ENCODE measurements around the gene ATP8A2. TPM values are rescaled to one million over a fixed set of nuclear protein-coding genes. Genes with fewer than 3 reads are reported as not detected.

Gene ATP8A2
- total RNA-seq, 4 donors from 2014 or later: 0.29 to 0.65 (median 0.46) TPM

- Histone ChIP-seq H3K4me1 (peaks cover 0 to 5% (median 1%) of the 10 kb centered on the region in 4 donors), H3K4me3 (no peak overlapping the region), H3K27ac (replicated peaks in 1 of 4) (no peak overlapping the region), H3K9me3 (no peaks in the 10 kb centered on the region), H3K27me3 (peaks cover 0 to 42% (median 5%) of the 10 kb centered on the region in 4 donors), H3K36me3 (no peaks in the 10 kb centered on the region)
- no peak for DNase-seq (ENCODE audit: extremely low spot score)
- TF ChIP-seq POLR2A (IDR thresholded peaks at IDR 0.05; ENCODE audit: low read depth) (no peak), POLR2AphosphoS5 (IDR thresholded peaks at IDR 0.05) (no peak), EP300 (IDR thresholded peaks at IDR 0.05) (no peak), CTCF (IDR thresholded peaks at IDR 0.05) (no peak)
- WGBS: 44% methylated on average over 2 of the region's 2 CpGs
- intact Hi-C loops (cut with DNase I): no loop called here
These were observed 102.1 kb downstream of the ATP8A2 start for GRCh38 chr13:25473864-25474263.

- intact Hi-C loops (cut with DNase I): no loop called here
- Histone ChIP-seq H3K27me3 (peaks cover 0 to 11% (median 0%) of the 10 kb centered on the region in 4 donors), H3K4me3 (no peak overlapping the region), H3K4me1 (no peaks in the 10 kb centered on the region), H3K9me3 (peaks cover 0 to 9% (median 0%) of the 10 kb centered on the region in 4 donors), H3K27ac (replicated peaks in 1 of 4) (no peak overlapping the region), H3K36me3 (no peaks in the 10 kb centered on the region)
- WGBS: 67% methylated on average over 1 of the region's 1 CpG
- TF ChIP-seq POLR2AphosphoS5 (IDR thresholded peaks at IDR 0.05): no peak
- TF ChIP-seq EP300 (IDR thresholded peaks at IDR 0.05): no peak
- TF ChIP-seq CTCF (IDR thresholded peaks at IDR 0.05): no peak
- no peak for TF ChIP-seq POLR2A (IDR thresholded peaks at IDR 0.05; ENCODE audit: low read depth)
- DNase-seq (ENCODE audit: extremely low spot score): no peak
These were observed 106.4 kb downstream of the ATP8A2 start for GRCh38 chr13:25478186-25478585.

- WGBS: 21% methylated on average over 12 of the region's 12 CpGs
- Histone ChIP-seq H3K4me1 (no peaks in the 10 kb centered on the region), H3K9me3 (peaks cover 0 to 4% (median 0%) of the 10 kb centered on the region in 4 donors), H3K4me3 (no peak overlapping the region), H3K27ac (replicated peaks in 1 of 4) (no peak overlapping the region), H3K27me3 (peaks cover 0 to 40% (median 0%) of the 10 kb centered on the region in 4 donors), H3K36me3 (no peaks in the 10 kb centered on the region)
- no peak for TF ChIP-seq CTCF (IDR thresholded peaks at IDR 0.05)
- no peak for TF ChIP-seq POLR2A (IDR thresholded peaks at IDR 0.05; ENCODE audit: low read depth)
- DNase-seq (ENCODE audit: extremely low spot score): peak; percentile 68
- intact Hi-C loops (cut with DNase I): no loop called here
These were observed 117.5 kb downstream of the ATP8A2 start for GRCh38 chr13:25489238-25489637.

GRCh38 chr13:25490236-25490635, 118.5 kb downstream of the ATP8A2 start:
- no peak overlapping the region for H3K27ac ChIP-seq (replicated peaks in 1 of 4)
- no peak overlapping the region for H3K4me3 ChIP-seq
- peaks cover 0 to 40% (median 0%) of the 10 kb centered on the region in 4 donors for H3K27me3 ChIP-seq
- H3K4me1 ChIP-seq: no peaks in the 10 kb centered on the region
- DNase-seq (ENCODE audit: extremely low spot score): no peak
- H3K36me3 ChIP-seq: no peaks in the 10 kb centered on the region
- WGBS: 72% methylated on average over 9 of the region's 9 CpGs
- no peak for TF ChIP-seq EP300 (IDR thresholded peaks at IDR 0.05)
- TF ChIP-seq POLR2A (IDR thresholded peaks at IDR 0.05; ENCODE audit: low read depth): no peak
- no peak for TF ChIP-seq POLR2AphosphoS5 (IDR thresholded peaks at IDR 0.05)
- no peak for TF ChIP-seq CTCF (IDR thresholded peaks at IDR 0.05)
- intact Hi-C loops (cut with DNase I): no loop called here
- peaks cover 0 to 4% (median 0%) of the 10 kb centered on the region in 4 donors for H3K9me3 ChIP-seq
